Sigmoid colon (tissue), 7 donors: ENCODE data around the gene SLAMF6. TPM values are rescaled to one million over a fixed set of nuclear protein-coding genes. Genes with fewer than 3 reads are reported as not detected.

Experiments used
- DNase-seq: peaks from one replicate; pipeline ENCODE4 v3.0.0-alpha.2; 2019
- H3K27ac ChIP-seq, 4 donors: fragments of 200-600 bp; sonication (generic); one replicate each; pipeline ENCODE4 v1.5.1; 2016 to 2019; ENCODE audit warnings: mild to moderate bottlenecking in 1 of 4
- H3K27me3 ChIP-seq, 3 donors: fragments of 200-600 bp; sonication (generic); one replicate each; pipeline ENCODE4 v1.5.1; 2019; ENCODE audit warnings: mild to moderate bottlenecking in 1 of 3
- H3K36me3 ChIP-seq, 4 donors: fragments of 200-600 bp; sonication (generic); one replicate each; pipeline ENCODE4 v1.5.1; 2016 to 2019
- H3K4me1 ChIP-seq, 4 donors: fragments of 200-600 bp; sonication (generic); one replicate each; pipeline ENCODE4 v1.5.1; 2017 to 2019
- H3K4me3 ChIP-seq, 4 donors: fragments of 200-600 bp; sonication (generic); one replicate each; pipeline ENCODE4 v1.5.1; 2017 to 2019; ENCODE audit warnings: mild to moderate bottlenecking in 2 of 4, moderate library complexity in 1 of 4
- H3K9me3 ChIP-seq, 4 donors: fragments of 200-600 bp in 3 of 4; sonication (generic) in 3 of 4; one replicate each; pipeline versions ENCODE4 v1.5.1 to v1.6.1; 2013 to 2019
- EP300 ChIP-seq, 4 donors: sonication (generic); formaldehyde crosslinking; IDR thresholded peaks; one replicate each; pipeline ENCODE4 v1.6.1; 2017; ENCODE audit warnings: antibody characterized with exemption in 4 of 4
- POLR2A ChIP-seq, 2 donors: fragments of 450-650 bp; IDR thresholded peaks; one replicate each; pipeline ENCODE4 v1.6.1; 2016; ENCODE audit warnings: antibody characterized with exemption in 2 of 2, mild to moderate bottlenecking in 2 of 2, moderate library complexity in 2 of 2
- POLR2AphosphoS5 ChIP-seq, 4 donors: sonication (generic); formaldehyde crosslinking; IDR thresholded peaks; one replicate each; pipeline ENCODE4 v1.6.1; 2017; ENCODE audit warnings: antibody characterized with exemption in 4 of 4
- WGBS, 2 donors: extraction: QIAGEN DNeasy Blood & Tissue Kit; methylation state at CpG; one replicate each; pipeline ENCODE4 v1.1.7; 2013; 5-methylcytosine and 5-hydroxymethylcytosine counted together
- intact Hi-C: fragments of 100-400 bp; cut with DNase I; formaldehyde crosslinking; loops from one replicate; pipeline ENCODE4 v1.15.1; 2023
- polyA plus RNA-seq, 3 donors: library from polyadenylated mRNA; stranded (reverse); fragments of 200-250 nt; gene quantifications; one replicate each; pipeline ENCODE4 v1.2.3, GENCODE V29; 2013
- total RNA-seq, 4 donors: library from RNA; depleted of rRNA; stranded (reverse); fragments of >200 nt; gene quantifications; one replicate each; pipeline ENCODE4 v1.1.0, GENCODE V29; 2016
- TF ChIP-seq, protein P1 (sequence below), 4 experiments: fragments of 450-650 bp in 3 of 4; fragments of 200-600 bp in 1 of 4; IDR thresholded peaks; one replicate each; pipeline ENCODE4 v1.5.1; 2016 to 2019; ENCODE audit warnings: antibody characterized with exemption in 4 of 4, mild to moderate bottlenecking in 3 of 4, moderate library complexity in 2 of 4
- donor health status: healthy with polysubstance abuse.
- donor health status: Bipolar disorder and iron deficiency.
- donor health status: healthy.

SLAMF6 gene
- total and polyA plus RNA-seq, 7 donors: 0.41 to 15.2 (median 1.1) TPM; not detected in 1

- H3K27ac ChIP-seq: no peak overlapping the region
- intact Hi-C loops: no loop called here
- no peak for TF ChIP-seq POLR2AphosphoS5 (IDR thresholded peaks at IDR 0.05)
- TF ChIP-seq EP300 (IDR thresholded peaks at IDR 0.05): no peak
- TF ChIP-seq, protein P1, sequence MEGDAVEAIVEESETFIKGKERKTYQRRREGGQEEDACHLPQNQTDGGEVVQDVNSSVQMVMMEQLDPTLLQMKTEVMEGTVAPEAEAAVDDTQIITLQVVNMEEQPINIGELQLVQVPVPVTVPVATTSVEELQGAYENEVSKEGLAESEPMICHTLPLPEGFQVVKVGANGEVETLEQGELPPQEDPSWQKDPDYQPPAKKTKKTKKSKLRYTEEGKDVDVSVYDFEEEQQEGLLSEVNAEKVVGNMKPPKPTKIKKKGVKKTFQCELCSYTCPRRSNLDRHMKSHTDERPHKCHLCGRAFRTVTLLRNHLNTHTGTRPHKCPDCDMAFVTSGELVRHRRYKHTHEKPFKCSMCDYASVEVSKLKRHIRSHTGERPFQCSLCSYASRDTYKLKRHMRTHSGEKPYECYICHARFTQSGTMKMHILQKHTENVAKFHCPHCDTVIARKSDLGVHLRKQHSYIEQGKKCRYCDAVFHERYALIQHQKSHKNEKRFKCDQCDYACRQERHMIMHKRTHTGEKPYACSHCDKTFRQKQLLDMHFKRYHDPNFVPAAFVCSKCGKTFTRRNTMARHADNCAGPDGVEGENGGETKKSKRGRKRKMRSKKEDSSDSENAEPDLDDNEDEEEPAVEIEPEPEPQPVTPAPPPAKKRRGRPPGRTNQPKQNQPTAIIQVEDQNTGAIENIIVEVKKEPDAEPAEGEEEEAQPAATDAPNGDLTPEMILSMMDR (IDR thresholded peaks at IDR 0.05): no peak
- TF ChIP-seq POLR2A (IDR thresholded peaks at IDR 0.05): no peak
- H3K4me1 ChIP-seq: no peaks in the 10 kb centered on the region
- H3K27me3 ChIP-seq: no peaks in the 10 kb centered on the region
- H3K4me3 ChIP-seq: no peak overlapping the region
- no peak for DNase-seq
- 68% methylated on average over 2 of the region's 2 CpGs for WGBS, 2 donors
- H3K9me3 ChIP-seq: no peaks in the 10 kb centered on the region
- H3K36me3 ChIP-seq: no peaks in the 10 kb centered on the region
These were observed 64.0 kb downstream of the SLAMF6 start for GRCh38 chr1:160459056-160459455.

DNA sequence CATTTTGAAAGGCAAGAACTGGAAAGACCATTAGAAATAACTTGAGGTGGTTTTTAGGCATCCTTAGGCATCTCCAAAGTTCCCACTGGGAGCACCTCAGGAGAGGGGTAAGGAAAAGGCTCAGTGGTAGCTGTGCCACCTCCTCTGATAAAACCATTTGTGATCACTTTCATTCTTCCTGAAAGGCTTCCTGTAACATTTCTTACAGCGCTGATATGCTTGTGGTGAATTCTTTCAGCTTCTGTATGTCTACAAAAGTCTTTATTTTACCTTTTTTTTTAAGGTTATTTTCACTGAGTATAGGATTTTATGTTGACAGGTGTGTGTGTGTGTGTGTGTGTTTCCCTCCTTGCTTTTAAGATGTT, 67.9 kb downstream of the SLAMF6 start:
- TF ChIP-seq EP300 (IDR thresholded peaks at IDR 0.05) (no peak), POLR2A (IDR thresholded peaks at IDR 0.05) (no peak), POLR2AphosphoS5 (IDR thresholded peaks at IDR 0.05) (no peak)
- TF ChIP-seq, protein P1 (IDR thresholded peaks at IDR 0.05): no peak
- no peaks in the 10 kb centered on the region for H3K9me3 ChIP-seq
- H3K27ac ChIP-seq: no peak overlapping the region
- H3K36me3 ChIP-seq: no peaks in the 10 kb centered on the region
- H3K4me3 ChIP-seq: no peak overlapping the region
- no peaks in the 10 kb centered on the region for H3K27me3 ChIP-seq
- H3K4me1 ChIP-seq: no peaks in the 10 kb centered on the region
- intact Hi-C loops: no loop called here
- no peak for DNase-seq
- 74 to 88% methylated on average over 1 of the region's 1 CpG for WGBS, 2 donors

DNA sequence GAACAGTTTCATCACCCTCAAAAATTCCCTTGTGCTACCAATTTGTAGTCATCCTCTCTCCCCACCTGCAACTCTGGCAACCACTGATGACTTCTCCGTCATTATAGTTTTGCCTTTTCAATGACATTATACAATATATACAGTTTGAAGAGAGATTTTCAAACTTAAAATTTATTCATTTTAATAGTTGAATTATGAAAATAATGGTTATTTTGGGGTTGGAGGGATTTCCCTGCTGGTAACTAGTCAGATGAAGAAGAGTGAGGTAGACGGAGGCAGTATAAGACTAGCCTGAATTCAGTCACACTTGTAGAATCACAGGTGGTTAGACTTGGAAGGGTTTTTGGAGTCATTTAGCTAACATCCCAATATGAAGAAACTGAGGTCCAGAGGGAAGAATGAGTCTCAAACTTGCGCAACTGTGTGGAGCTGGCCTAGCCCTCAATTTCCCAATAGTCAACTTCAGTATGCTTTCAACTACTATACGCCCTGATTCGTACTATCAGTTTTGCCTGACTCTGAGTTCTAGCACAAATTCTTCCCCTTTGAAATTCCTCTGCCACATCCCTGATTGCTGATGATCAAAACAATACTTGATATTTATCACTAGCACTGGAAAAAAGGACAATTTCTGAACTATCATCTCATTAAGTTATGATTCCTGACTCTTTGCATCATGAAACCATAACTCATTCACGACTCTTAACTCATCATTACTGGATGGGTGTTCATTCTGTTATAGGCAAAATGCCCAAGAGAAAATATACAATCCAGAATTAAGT, 68.5 kb downstream of the SLAMF6 start:
- Histone ChIP-seq H3K4me1 (no peaks in the 10 kb centered on the region), H3K36me3 (no peaks in the 10 kb centered on the region), H3K27me3 (no peaks in the 10 kb centered on the region), H3K27ac (no peak overlapping the region), H3K4me3 (no peak overlapping the region), H3K9me3 (no peaks in the 10 kb centered on the region)
- 80 to 94% methylated on average over 6 of the region's 6 CpGs for WGBS, 2 donors
- intact Hi-C loops: no loop called here
- no peak for DNase-seq
- TF ChIP-seq POLR2A (IDR thresholded peaks at IDR 0.05): no peak
- no peak for TF ChIP-seq POLR2AphosphoS5 (IDR thresholded peaks at IDR 0.05)
- TF ChIP-seq, protein P1 (IDR thresholded peaks at IDR 0.05): no peak
- no peak for TF ChIP-seq EP300 (IDR thresholded peaks at IDR 0.05)

GRCh38 chr1:160453443-160453842, 69.6 kb downstream of the SLAMF6 start:
- no peaks in the 10 kb centered on the region for H3K4me1 ChIP-seq
- TF ChIP-seq POLR2AphosphoS5 (IDR thresholded peaks at IDR 0.05) (no peak), POLR2A (IDR thresholded peaks at IDR 0.05) (no peak), EP300 (IDR thresholded peaks at IDR 0.05) (no peak)
- TF ChIP-seq, protein P1 (IDR thresholded peaks at IDR 0.05): no peak
- 76 to 84% methylated on average over 7 of the region's 7 CpGs for WGBS, 2 donors
- no peaks in the 10 kb centered on the region for H3K9me3 ChIP-seq
- H3K27me3 ChIP-seq: no peaks in the 10 kb centered on the region
- intact Hi-C loops: no loop called here
- H3K27ac ChIP-seq: no peak overlapping the region
- DNase-seq: no peak
- no peak overlapping the region for H3K4me3 ChIP-seq
- H3K36me3 ChIP-seq: no peaks in the 10 kb centered on the region

GRCh38 chr1:160451859-160452232, 71.2 kb downstream of the SLAMF6 start:
- H3K27me3 ChIP-seq: no peaks in the 10 kb centered on the region
- DNase-seq: no peak
- H3K9me3 ChIP-seq: no peaks in the 10 kb centered on the region
- no peaks in the 10 kb centered on the region for H3K4me1 ChIP-seq
- TF ChIP-seq EP300 (IDR thresholded peaks at IDR 0.05): no peak
- TF ChIP-seq POLR2A (IDR thresholded peaks at IDR 0.05): no peak
- TF ChIP-seq, protein P1 (IDR thresholded peaks at IDR 0.05): no peak
- no peak for TF ChIP-seq POLR2AphosphoS5 (IDR thresholded peaks at IDR 0.05)
- 66 to 83% methylated on average over 1 of the region's 1 CpG for WGBS, 2 donors
- no peaks in the 10 kb centered on the region for H3K36me3 ChIP-seq
- intact Hi-C loops: no loop called here
- H3K27ac ChIP-seq: no peak overlapping the region
- H3K4me3 ChIP-seq: no peak overlapping the region
